Naive B cell (primary cell): ENCODE measurements around the gene ZMYND15. TPM values are rescaled to one million over a fixed set of nuclear protein-coding genes. Genes with fewer than 3 reads are reported as not detected.

Source experiments
- ATAC-seq, 2 donors: fragments of 150-1000 bp; cut with Tn5 transposase; 2 replicates each; pipeline ENCODE4 v1.10.0; 2021; ENCODE audit warnings: low read depth in 2 of 2, mild to moderate bottlenecking in 2 of 2, moderate library complexity in 2 of 2
- DNase-seq: peaks from one replicate; pipeline ENCODE4 v3.0.0; 2022
- H3K27ac Mint-ChIP-seq, 6 donors: one replicate each; pipeline ENCODE4 v1.8.0; 2020 to 2022; ENCODE audit warnings: mild to moderate bottlenecking in 6 of 6, mixed read lengths in 6 of 6, moderate library complexity in 5 of 6, inconsistent platforms in 2 of 6
- H3K27me3 Mint-ChIP-seq, 3 donors: one replicate each; pipeline ENCODE4 v1.8.0; 2021 to 2022; ENCODE audit warnings: mixed read lengths in 3 of 3, mild to moderate bottlenecking in 1 of 3
- H3K36me3 Mint-ChIP-seq, 2 donors: one replicate each; pipeline ENCODE4 v1.8.0; 2020 to 2022; ENCODE audit warnings: mixed read lengths in 2 of 2, inconsistent platforms in 1 of 2, mild to moderate bottlenecking in 1 of 2
- H3K4me1 Mint-ChIP-seq, 3 donors: one replicate each; pipeline ENCODE4 v1.8.0; 2020 to 2022; ENCODE audit warnings: mixed read lengths in 3 of 3, inconsistent platforms in 1 of 3, mild to moderate bottlenecking in 1 of 3, moderate library complexity in 1 of 3
- H3K4me3 Mint-ChIP-seq, 8 donors: one replicate each; pipeline ENCODE4 v1.8.0; 2020 to 2022; ENCODE audit warnings: mild to moderate bottlenecking in 8 of 8, mixed read lengths in 8 of 8, moderate library complexity in 8 of 8, inconsistent platforms in 2 of 8
- H3K9me3 Mint-ChIP-seq, 7 donors: one replicate each; pipeline ENCODE4 v1.8.0; 2020 to 2022; ENCODE audit warnings: mixed read lengths in 7 of 7, mild to moderate bottlenecking in 5 of 7, inconsistent platforms in 2 of 7, moderate library complexity in 1 of 7
- polyA plus RNA-seq, 6 donors: library from polyadenylated mRNA; unstranded; fragments of 300-500 nt; fragmentation: Illumina TruSeq; gene quantifications; one replicate each; pipeline ENCODE4 v1.2.3, GENCODE V29; 2021; ENCODE audit warnings: low read depth in 6 of 6

Gene ZMYND15
- polyA plus RNA-seq, 6 donors from 2014 or later, result 0.40 TPM; not detected in 5

DNA sequence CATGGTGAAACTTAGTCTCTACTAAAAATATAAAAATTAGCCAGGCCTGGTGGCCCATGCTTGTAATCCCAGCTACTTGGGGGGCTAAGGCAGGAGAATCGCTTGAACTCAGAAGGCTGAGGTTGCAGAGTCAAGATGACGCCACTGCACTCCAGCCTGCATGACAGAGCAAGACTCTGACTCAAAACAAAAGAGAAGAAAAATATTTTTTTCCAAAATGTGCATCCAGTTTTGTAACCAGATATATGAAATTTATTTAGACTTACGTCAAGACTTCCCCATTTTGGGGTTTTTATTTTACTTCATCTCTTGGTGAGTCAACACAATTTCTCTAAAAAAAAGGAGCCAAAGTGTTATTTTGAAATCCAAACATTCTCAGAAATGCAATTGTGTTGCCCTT is 26.6 kb downstream of the ZMYND15 start:
- H3K36me3 Mint-ChIP-seq, result no peaks in the 10 kb centered on the region
- no peak for ATAC-seq
- DNase-seq, result no peak
- peaks cover 3 to 14% (median 8%) of the 10 kb centered on the region in 3 donors for H3K27me3 Mint-ChIP-seq
- H3K27ac Mint-ChIP-seq, result no peak overlapping the region
- H3K9me3 Mint-ChIP-seq, result no peaks in the 10 kb centered on the region
- peaks cover 4 to 7% (median 6%) of the 10 kb centered on the region in 3 donors for H3K4me1 Mint-ChIP-seq
- H3K4me3 Mint-ChIP-seq, result no peak overlapping the region

DNA sequence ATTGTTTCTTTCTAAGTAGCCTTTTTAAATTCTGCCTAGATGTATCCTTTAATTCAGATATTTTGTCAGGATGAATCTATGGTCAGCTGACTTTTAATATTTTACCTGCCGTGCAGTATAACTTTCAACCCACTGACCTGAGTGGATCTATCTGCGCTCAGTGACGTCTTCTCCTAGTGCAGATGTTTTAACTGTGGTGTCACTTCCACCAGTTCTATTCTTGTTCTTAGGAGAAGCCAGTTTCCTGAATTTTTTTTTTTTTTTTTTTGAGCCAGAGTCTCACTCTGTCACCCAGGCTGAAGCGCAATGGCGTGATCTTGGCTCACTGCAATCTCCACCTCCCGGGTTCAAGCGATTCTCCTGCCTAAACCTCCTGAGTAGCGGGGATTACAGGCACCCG is 27.1 kb downstream of the ZMYND15 start:
- no peaks in the 10 kb centered on the region for H3K9me3 Mint-ChIP-seq
- ATAC-seq (no peak), DNase-seq (no peak)
- H3K27ac Mint-ChIP-seq, result no peak overlapping the region
- no peaks in the 10 kb centered on the region for H3K36me3 Mint-ChIP-seq
- no peak overlapping the region for H3K4me3 Mint-ChIP-seq
- H3K4me1 Mint-ChIP-seq, result peaks cover 5 to 7% (median 6%) of the 10 kb centered on the region in 3 donors
- peaks cover 4 to 14% (median 12%) of the 10 kb centered on the region in 3 donors for H3K27me3 Mint-ChIP-seq

DNA sequence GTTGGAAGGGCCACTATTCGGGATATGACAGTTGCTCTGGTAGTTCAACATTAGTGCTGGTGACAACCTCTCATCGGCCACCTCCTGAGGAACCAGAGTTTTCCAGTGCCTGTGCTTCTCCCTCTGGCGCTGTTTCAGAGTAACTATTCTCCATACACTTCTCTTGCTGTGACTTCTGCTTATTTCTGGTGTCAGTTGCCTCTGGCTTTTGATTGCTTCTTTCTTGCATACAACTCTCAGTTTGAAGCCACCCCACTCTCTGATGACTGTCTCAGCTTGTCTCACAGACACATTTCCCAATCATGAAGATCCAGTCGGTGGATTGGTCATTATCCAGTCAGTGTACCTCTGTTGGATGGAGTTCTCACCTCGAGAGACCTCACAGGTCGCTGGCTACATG is 28.7 kb downstream of the ZMYND15 start:
- Mint-ChIP-seq H3K36me3 (no peaks in the 10 kb centered on the region), H3K27me3 (peaks cover 7 to 18% (median 8%) of the 10 kb centered on the region in 3 donors), H3K4me3 (no peak overlapping the region), H3K9me3 (no peaks in the 10 kb centered on the region), H3K4me1 (peaks cover 6 to 8% (median 8%) of the 10 kb centered on the region in 3 donors), H3K27ac (no peak overlapping the region)
- DNase-seq (no peak), ATAC-seq (no peak)

DNA sequence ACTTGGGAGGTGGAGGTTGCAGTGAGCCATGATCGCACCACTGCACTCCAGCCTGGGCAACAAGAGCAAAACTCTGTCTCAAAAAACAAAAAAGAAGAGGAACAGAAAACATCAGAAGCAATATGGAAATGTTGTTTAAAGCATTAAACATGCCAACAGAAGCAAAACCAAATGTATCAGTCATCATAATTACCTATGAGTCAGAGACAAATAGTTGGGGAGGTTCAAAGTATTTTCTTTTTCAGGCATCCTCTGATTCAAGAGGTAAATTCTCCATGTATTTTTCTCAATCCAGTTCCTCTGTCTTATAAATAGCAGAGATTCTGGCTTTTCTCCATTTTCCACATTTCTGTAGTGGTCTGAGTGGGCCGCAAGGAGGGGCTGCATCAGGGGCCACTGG is 30.0 kb downstream of the ZMYND15 start:
- Mint-ChIP-seq H3K36me3 (no peaks in the 10 kb centered on the region), H3K27me3 (peaks cover 10 to 24% (median 14%) of the 10 kb centered on the region in 3 donors), H3K4me1 (peaks cover 5 to 12% (median 12%) of the 10 kb centered on the region in 3 donors), H3K9me3 (no peaks in the 10 kb centered on the region), H3K27ac (no peak overlapping the region), H3K4me3 (no peak overlapping the region)
- no peak for DNase-seq
- no peak for ATAC-seq

DNA sequence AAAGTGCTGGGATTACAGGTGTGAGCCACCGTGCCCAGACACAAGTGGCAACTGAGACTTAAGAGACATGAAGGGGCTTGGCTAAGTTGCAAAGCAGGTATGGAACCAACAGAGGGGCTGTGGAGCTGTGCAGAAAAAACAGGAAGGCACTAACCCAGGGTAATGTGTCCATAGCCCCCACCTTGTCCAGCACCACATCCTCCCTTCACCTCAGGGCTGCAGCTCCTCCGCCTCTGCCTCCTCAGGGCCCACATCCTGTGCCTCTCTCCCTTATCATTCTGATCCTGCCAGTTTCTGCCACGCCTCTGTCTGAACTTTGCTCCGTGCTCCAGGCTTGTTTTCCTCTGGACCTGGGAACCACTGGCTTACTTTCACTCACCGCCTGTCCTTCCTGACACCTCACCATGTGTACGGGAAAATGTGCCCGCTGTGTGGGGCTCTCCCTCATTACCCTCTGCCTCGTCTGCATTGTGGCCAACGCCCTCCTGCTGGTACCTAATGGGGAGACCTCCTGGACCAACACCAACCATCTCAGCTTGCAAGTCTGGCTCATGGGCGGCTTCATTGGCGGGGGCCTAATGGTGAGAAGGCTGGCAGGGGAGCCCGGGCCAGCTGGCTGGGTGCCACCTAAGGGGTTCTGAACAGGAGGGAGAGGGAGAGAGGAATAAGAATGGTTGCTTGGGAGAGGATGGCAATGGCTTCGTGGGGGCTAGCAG is 32.0 kb downstream of the ZMYND15 start, which contains the start of gene TM4SF5:
TSS of gene TM4SF5 (plus strand) at position 368 of the 716 bp plus-strand sequence. CDS start at position 405, 37 bp downstream.
- Mint-ChIP-seq H3K27me3 (peaks cover 14 to 24% (median 17%) of the 10 kb centered on the region in 3 donors), H3K4me3 (no peak within 1 kb of the TSS)

DNA sequence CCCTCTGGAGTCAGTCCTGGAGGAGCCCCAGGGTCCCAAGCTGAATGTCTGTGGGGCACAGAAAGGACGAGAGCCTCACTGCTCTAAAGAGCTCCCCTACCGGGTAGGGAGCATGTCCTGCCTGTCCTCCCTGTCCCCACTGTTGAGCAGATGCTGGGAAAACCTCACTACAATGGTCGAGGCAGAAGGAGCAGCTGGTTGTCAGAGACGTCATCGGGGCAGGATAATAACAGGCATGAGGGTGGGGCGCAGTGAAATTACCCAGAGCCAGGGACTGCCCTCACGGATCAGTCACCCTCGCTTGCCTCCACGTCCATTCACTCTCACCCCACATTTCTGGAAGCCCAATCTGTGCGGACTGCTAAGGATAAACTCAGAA is 32.6 kb downstream of the ZMYND15 start:
- Mint-ChIP-seq H3K4me1 (peaks cover 4 to 15% (median 14%) of the 10 kb centered on the region in 3 donors), H3K9me3 (no peaks in the 10 kb centered on the region), H3K27ac (no peak overlapping the region), H3K4me3 (no peak overlapping the region), H3K27me3 (peaks cover 14 to 24% (median 19%) of the 10 kb centered on the region in 3 donors), H3K36me3 (no peaks in the 10 kb centered on the region)
- DNase-seq, result no peak
- ATAC-seq, result no peak

More for the DNA sequence above, 32.0 kb downstream of the ZMYND15 start, which contains the start of gene TM4SF5:
- no peak within 1 kb of the TSS for H3K27ac Mint-ChIP-seq
- no peak for DNase-seq
- H3K4me1 Mint-ChIP-seq, result peaks cover 4 to 15% (median 14%) of the 10 kb centered on the region in 3 donors
- no peak for ATAC-seq
- H3K9me3 Mint-ChIP-seq, result no peaks in the 10 kb centered on the region
- no peaks in the 10 kb centered on the region for H3K36me3 Mint-ChIP-seq

DNA sequence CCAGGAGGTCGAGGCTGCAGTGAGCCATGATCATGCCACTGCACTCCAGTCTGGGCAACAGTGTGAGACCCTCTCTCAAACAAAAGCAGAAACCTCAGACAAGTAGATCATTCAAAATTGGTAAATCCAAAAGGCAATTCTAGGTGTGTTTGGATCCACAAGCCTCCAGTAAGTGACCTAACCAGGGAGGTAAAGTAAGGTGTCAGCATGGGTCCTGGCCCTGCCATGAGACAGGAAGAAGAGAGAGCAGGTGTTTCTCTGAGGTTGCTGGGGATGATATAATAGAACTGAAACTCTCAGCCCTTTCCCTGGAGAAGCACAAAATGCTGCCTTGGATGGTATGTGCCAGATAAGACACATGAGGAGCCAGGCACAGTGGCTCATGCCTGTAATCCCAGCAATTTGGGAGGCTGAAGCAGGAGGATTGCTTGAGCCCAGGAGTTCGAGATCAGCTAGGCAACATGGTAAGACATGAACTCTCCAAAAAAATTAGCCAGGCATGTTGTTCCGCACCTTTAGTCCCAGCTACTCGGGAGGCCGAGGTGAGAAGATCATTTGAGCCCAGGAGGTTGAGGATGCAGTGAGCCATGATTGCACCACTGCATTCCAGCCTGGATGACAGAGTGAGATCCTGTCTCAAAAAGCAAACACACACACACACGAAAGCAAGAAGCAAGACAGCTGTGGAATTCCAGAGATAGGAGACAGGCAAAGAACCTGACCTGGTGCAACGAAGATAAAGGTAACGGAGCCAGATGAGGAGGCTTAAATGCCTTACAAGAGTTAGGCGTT is 38.5 kb downstream of the ZMYND15 start:
- H3K27ac Mint-ChIP-seq, result peak overlapping the region in 1 of 6 donors; percentile 56
- peaks cover 37 to 43% (median 42%) of the 10 kb centered on the region in 3 donors for H3K27me3 Mint-ChIP-seq

DNA sequence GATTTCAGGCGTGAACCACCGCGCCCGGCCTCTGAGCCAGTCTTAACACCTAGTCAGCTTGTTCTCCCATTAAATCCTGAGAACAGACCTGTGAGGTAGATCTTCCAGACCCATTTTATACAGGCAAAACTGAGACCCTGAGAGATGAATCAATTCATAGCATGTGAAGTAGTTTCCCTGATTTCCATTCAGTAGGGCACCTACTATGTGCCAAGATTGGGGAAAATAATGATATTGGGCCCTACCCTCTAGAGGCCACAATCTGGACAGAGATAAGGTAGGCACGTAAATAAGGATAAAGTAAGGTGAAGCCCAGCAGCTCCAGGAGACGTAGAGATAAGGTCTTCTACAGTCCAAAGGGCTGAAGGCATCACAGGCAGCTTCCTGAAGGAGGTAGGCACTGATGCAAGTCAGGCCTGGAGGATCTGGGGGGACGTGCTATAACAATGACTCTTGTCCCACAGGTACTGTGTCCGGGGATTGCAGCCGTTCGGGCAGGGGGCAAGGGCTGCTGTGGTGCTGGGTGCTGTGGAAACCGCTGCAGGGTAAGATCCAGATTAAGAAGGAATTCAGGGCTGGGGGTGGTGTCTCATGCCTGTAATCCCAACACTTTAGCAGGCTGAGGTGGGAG is 40.8 kb downstream of the ZMYND15 start:
- no peaks in the 10 kb centered on the region for H3K36me3 Mint-ChIP-seq
- H3K27me3 Mint-ChIP-seq, result peaks cover 45 to 50% (median 46%) of the 10 kb centered on the region in 3 donors
- peaks cover 0 to 6% (median 2%) of the 10 kb centered on the region in 3 donors for H3K4me1 Mint-ChIP-seq
- peak overlapping the region in 1 of 8 donors; percentile 35 for H3K4me3 Mint-ChIP-seq
- ATAC-seq, result no peak
- no peak overlapping the region for H3K27ac Mint-ChIP-seq
- DNase-seq, result no peak
- peaks cover 0 to 4% (median 0%) of the 10 kb centered on the region in 7 donors for H3K9me3 Mint-ChIP-seq

More for the DNA sequence above, 38.5 kb downstream of the ZMYND15 start:
- Mint-ChIP-seq H3K36me3 (no peaks in the 10 kb centered on the region), H3K4me3 (no peak overlapping the region), H3K4me1 (peaks cover 0 to 15% (median 13%) of the 10 kb centered on the region in 3 donors), H3K9me3 (peaks cover 0 to 4% (median 0%) of the 10 kb centered on the region in 7 donors)
- ATAC-seq (no peak), DNase-seq (no peak)

DNA sequence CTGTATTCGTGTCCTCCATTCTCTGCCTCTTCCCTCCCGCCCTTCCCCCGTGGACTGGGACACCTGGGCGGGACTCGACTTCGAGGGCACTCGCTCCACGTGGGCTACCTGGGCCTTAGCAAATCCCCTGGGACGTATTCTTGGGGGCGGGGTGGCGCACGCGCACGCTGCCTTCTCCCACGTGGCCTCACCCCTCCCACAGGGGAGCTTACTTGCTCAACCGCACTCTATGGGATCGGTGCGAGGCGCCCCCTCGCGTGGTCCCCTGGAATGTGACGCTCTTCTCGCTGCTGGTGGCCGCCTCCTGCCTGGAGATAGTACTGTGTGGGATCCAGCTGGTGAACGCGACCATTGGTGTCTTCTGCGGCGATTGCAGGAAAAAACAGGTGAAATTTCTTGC is 43.0 kb downstream of the ZMYND15 start:
- DNase-seq (no peak), ATAC-seq (no peak)
- H3K4me1 Mint-ChIP-seq, result peaks cover 4 to 24% (median 15%) of the 10 kb centered on the region in 3 donors
- peaks cover 60 to 71% (median 67%) of the 10 kb centered on the region in 3 donors for H3K27me3 Mint-ChIP-seq
- H3K27ac Mint-ChIP-seq, result no peak overlapping the region
- H3K36me3 Mint-ChIP-seq, result no peaks in the 10 kb centered on the region
- H3K4me3 Mint-ChIP-seq, result no peak overlapping the region
- H3K9me3 Mint-ChIP-seq, result peaks cover 0 to 4% (median 0%) of the 10 kb centered on the region in 7 donors

DNA sequence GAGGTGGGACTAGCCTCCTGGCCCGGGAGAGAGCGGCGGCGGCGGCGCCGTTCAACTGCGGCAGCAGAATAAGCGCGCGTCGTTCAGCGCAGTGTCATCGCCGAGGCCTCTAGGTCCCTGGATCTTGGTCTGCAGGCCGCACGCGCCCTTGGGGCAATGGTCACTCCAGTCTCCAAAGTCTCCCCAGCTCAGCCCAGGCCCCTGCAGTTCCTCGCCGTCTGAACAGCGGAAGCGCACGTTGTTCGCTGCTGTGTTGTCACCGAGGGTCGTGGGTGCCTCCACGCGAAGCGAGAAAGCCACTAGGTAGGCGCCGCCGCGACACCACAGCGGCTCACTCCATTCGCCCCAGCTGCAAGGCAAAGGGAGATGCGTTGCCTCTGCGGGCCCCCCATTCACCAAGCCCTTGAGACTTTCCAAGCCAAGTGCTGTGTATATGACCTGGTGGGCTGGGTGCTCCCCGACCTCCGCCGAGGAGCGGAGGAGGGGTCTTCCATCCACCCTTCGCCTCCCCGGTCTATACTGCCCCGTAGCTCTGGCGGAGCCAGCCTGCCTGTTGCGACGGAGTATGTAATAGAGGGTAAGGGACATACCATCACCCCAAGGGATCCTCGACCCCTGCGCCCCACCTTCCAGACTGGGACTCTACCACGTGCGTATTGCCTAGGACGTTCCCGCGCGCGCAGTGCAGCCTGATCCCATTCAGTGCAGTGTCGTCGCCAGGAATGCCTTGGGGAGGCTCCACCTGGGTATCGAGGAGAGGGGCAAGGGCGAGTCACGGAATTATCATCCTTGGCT is 45.9 kb downstream of the ZMYND15 start:
- ATAC-seq (no peak), DNase-seq (no peak)
- Mint-ChIP-seq H3K4me1 (peaks cover 11 to 26% (median 18%) of the 10 kb centered on the region in 3 donors), H3K27ac (peak overlapping the region in 1 of 6 donors; percentile 56), H3K36me3 (no peaks in the 10 kb centered on the region), H3K9me3 (peaks cover 0 to 2% (median 0%) of the 10 kb centered on the region in 7 donors), H3K27me3 (peaks cover 49 to 76% (median 53%) of the 10 kb centered on the region in 3 donors), H3K4me3 (peak overlapping the region in 7 of 8 donors; percentile 44 to 73 (median 58))

DNA sequence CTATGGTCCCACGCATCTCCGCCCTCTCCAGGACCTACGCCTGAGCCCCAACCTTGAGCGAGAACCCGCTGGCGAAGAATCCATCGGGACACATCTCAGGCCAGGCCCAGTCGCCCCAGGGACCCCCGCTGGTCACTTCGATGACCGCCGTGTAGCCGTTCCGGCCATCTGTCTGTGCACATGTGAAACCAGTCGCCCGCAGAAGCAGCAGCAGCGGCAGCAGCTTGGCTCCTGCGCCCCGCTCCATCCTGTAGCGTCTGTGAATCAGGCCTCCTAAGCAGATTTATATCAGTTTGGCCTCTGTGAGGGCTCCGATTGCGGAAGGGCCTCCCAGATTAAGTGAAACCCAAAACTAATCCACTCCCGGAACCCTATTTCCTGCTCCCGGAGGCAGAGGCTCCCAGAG is 46.5 kb downstream of the ZMYND15 start, which contains the start of gene VMO1:
TSS of gene VMO1 (minus strand) at position 259 of the 406 bp plus-strand sequence. CDS start at position 247, 12 bp downstream.
- Mint-ChIP-seq H3K36me3 (no peaks in the 10 kb centered on the region), H3K4me3 (peak within 1 kb of the TSS in 7 of 8 donors; percentile 53 to 80 (median 64)), H3K4me1 (peaks cover 15 to 30% (median 23%) of the 10 kb centered on the region in 3 donors), H3K9me3 (peaks cover 0 to 3% (median 0%) of the 10 kb centered on the region in 7 donors), H3K27me3 (peaks cover 47 to 71% (median 49%) of the 10 kb centered on the region in 3 donors), H3K27ac (peak within 1 kb of the TSS in 1 of 6 donors; percentile 56)
- DNase-seq, result no peak
- no peak for ATAC-seq

DNA sequence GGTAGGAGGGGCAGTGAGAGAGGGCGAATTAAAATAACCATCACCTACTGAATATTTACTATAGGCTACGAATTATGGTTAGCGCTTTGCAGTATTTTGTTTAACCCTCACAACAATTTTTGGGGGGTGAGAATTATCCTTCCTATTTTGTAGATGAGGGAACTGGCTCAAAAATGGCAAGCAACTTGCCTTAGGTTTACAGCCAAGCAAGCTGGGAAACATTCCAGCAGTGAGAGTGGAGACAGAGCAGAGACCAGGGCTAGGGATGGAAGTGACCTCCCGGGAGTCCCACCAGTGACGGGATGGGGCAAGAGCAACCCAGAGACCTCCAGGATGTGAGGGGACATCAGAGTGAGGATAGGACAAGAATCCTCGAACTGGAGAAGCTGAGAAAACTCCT is 46.9 kb downstream of the ZMYND15 start:
- ATAC-seq (no peak), DNase-seq (no peak)
- H3K27ac Mint-ChIP-seq, result no peak overlapping the region
- H3K4me3 Mint-ChIP-seq, result peak overlapping the region in 4 of 8 donors; percentile 58 to 69 (median 60)
- peaks cover 47 to 71% (median 49%) of the 10 kb centered on the region in 3 donors for H3K27me3 Mint-ChIP-seq
- H3K9me3 Mint-ChIP-seq, result peaks cover 0 to 3% (median 0%) of the 10 kb centered on the region in 7 donors
- no peaks in the 10 kb centered on the region for H3K36me3 Mint-ChIP-seq
- H3K4me1 Mint-ChIP-seq, result peaks cover 15 to 30% (median 23%) of the 10 kb centered on the region in 3 donors
